ENCODE data around the gene NME4.
A peak's percentile ranks its signal among the peaks of the same experiment; 100 is the strongest.

The NME4 gene

GRCh38 chr16:396199-396598 lies 800 bp upstream of the NME4 start:
- no peak for DNase-seq (ENCODE audit: low read depth in 2 of 2)
- peak overlapping the region in 1 of 2 donors; percentile 61 for H3K4me3 ChIP-seq (replicated peaks in 1 of 2; ENCODE audit: low read depth in 2 of 2, low read length in 2 of 2)
- no peak for TF ChIP-seq CTCF (IDR thresholded peaks at IDR 0.05; ENCODE audit: low read depth, low read length)

- no peak for TF ChIP-seq CTCF (IDR thresholded peaks at IDR 0.05; ENCODE audit: low read depth, low read length)
- peak overlapping the region; percentile 54 to 61 for H3K4me3 ChIP-seq (replicated peaks in 1 of 2; ENCODE audit: low read depth in 2 of 2, low read length in 2 of 2)
These were observed 394 bp upstream of the NME4 start for GRCh38 chr16:396605-397004.

GRCh38 chr16:397736-398332 lies 835 bp downstream of the NME4 start:
- DNase-seq (ENCODE audit: low read depth in 2 of 2): peak; percentile 62 to 70
- peak; percentile 62 for TF ChIP-seq CTCF (IDR thresholded peaks at IDR 0.05; ENCODE audit: low read depth, low read length)
- H3K4me3 ChIP-seq (replicated peaks in 1 of 2; ENCODE audit: low read depth in 2 of 2, low read length in 2 of 2): peak overlapping the region; percentile 24 to 32

More at GRCh38 chr16:396605-397004, 394 bp upstream of the NME4 start:
- peak; percentile 58 to 64 for DNase-seq (ENCODE audit: low read depth in 2 of 2)

- TF ChIP-seq CTCF (IDR thresholded peaks at IDR 0.05; ENCODE audit: low read depth, low read length): no peak
- no peak for DNase-seq (ENCODE audit: low read depth in 2 of 2)
- H3K4me3 ChIP-seq (replicated peaks in 1 of 2; ENCODE audit: low read depth in 2 of 2, low read length in 2 of 2): no peak overlapping the region
These were observed 1.8 kb downstream of the NME4 start for GRCh38 chr16:398561-399339.

GRCh38 chr16:399340-400019 lies 2.5 kb downstream of the NME4 start:
- no peak overlapping the region for H3K4me3 ChIP-seq (replicated peaks in 1 of 2; ENCODE audit: low read depth in 2 of 2, low read length in 2 of 2)
- no peak for DNase-seq (ENCODE audit: low read depth in 2 of 2)
- no peak for TF ChIP-seq CTCF (IDR thresholded peaks at IDR 0.05; ENCODE audit: low read depth, low read length)

GRCh38 chr16:400061-400591 lies 3.1 kb downstream of the NME4 start:
- DNase-seq (ENCODE audit: low read depth in 2 of 2): no peak
- no peak for TF ChIP-seq CTCF (IDR thresholded peaks at IDR 0.05; ENCODE audit: low read depth, low read length)
- peak overlapping the region in 1 of 2 donors; percentile 85 for H3K4me3 ChIP-seq (replicated peaks in 1 of 2; ENCODE audit: low read depth in 2 of 2, low read length in 2 of 2)
